ENCODE results near the gene PPP2R2D. TPM values are rescaled to one million over a fixed set of nuclear protein-coding genes. Genes with fewer than 3 reads are reported as not detected.

PPP2R2D gene
- total RNA-seq, 1 experiment from 2014 or later = 33.2 TPM

- TF ChIP-seq ZBTB43 (CRISPR knock-in tag; IDR thresholded peaks at IDR 0.05) (0 out of 2 replicates have a peak, but pooled peaks have one; percentile 67), MAX (CRISPR knock-in tag; IDR thresholded peaks at IDR 0.05) (peak; percentile 76; the same call in 1 of the 2 replicates), ESRRA (CRISPR knock-in tag; IDR thresholded peaks at IDR 0.05; ENCODE audit: borderline replicate concordance) (peak; percentile 91), SMAD3 (CRISPR knock-in tag; IDR thresholded peaks at IDR 0.05; ENCODE audit: borderline replicate concordance) (peak; percentile 45; the same call in 1 of the 2 replicates), IRF1 (CRISPR knock-in tag; IDR thresholded peaks at IDR 0.05) (peak; percentile 44), USF2 (CRISPR knock-in tag; IDR thresholded peaks at IDR 0.05) (peak; percentile 87), EMX1 (CRISPR knock-in tag; IDR thresholded peaks at IDR 0.05) (no peak), KAT7 (CRISPR knock-in tag; IDR thresholded peaks at IDR 0.05; ENCODE audit: borderline replicate concordance) (peak; percentile 96; the same call in 1 of the 2 replicates), ZNF512 (CRISPR knock-in tag; IDR thresholded peaks at IDR 0.05; ENCODE audit: borderline replicate concordance) (no peak), FOXP4 (CRISPR knock-in tag; IDR thresholded peaks at IDR 0.05) (peak; percentile 99), PREB (CRISPR knock-in tag; IDR thresholded peaks at IDR 0.05; ENCODE audit: borderline replicate concordance) (no peak), RELA (CRISPR knock-in tag; IDR thresholded peaks at IDR 0.05; ENCODE audit: borderline replicate concordance) (peak; percentile 79; the same call in 1 of the 2 replicates), OVOL2 (CRISPR knock-in tag; IDR thresholded peaks at IDR 0.05; ENCODE audit: borderline replicate concordance) (no peak), ARID4B (CRISPR knock-in tag; IDR thresholded peaks at IDR 0.05; ENCODE audit: borderline replicate concordance) (peak; percentile 66), CDX4 (CRISPR knock-in tag; IDR thresholded peaks at IDR 0.05; ENCODE audit: borderline replicate concordance) (no peak), GRHL2 (CRISPR knock-in tag; IDR thresholded peaks at IDR 0.05; ENCODE audit: insufficient replicate concordance, severe bottlenecking) (no peak), CREM (CRISPR knock-in tag; IDR thresholded peaks at IDR 0.05) (peak; percentile 74; the same call in 1 of the 2 replicates), FOXK1 (CRISPR knock-in tag; IDR thresholded peaks at IDR 0.05) (peak; percentile 95), MXD4 (CRISPR knock-in tag; IDR thresholded peaks at IDR 0.05; ENCODE audit: borderline replicate concordance) (no peak), E2F1 (CRISPR knock-in tag; IDR thresholded peaks at IDR 0.05) (peak; percentile 71; the same call in 1 of the 2 replicates), ZNF138 (CRISPR knock-in tag; conservative IDR thresholded peaks at IDR 0.05) (peak; percentile 85; the same call in 1 of the 2 replicates), TP53 (CRISPR knock-in tag; IDR thresholded peaks at IDR 0.05) (peak; percentile 98)
Measured at GRCh38 chr10:131981429-131982184, 80.8 kb downstream of the PPP2R2D start, which contains the start of gene BNIP3 (continued).

Data from WTC11 (cell line).